EH (cell line): Measurements from ENCODE around the gene UPK3A.
"Not testable (repeated sequence)": the region's sequence is repeated elsewhere in the genome, so short reads cannot be mapped to it uniquely, and the experiment has no call there.

Source experiments
- DNase-seq: peaks from one replicate; pipeline ENCODE4 v3.0.0-alpha.2; 2015; ENCODE audit warnings: low read depth

Gene UPK3A

GRCh38 chr22:45281010-45281409 lies 3.7 kb upstream of the UPK3A start:
- DNase-seq, result no peak

DNA sequence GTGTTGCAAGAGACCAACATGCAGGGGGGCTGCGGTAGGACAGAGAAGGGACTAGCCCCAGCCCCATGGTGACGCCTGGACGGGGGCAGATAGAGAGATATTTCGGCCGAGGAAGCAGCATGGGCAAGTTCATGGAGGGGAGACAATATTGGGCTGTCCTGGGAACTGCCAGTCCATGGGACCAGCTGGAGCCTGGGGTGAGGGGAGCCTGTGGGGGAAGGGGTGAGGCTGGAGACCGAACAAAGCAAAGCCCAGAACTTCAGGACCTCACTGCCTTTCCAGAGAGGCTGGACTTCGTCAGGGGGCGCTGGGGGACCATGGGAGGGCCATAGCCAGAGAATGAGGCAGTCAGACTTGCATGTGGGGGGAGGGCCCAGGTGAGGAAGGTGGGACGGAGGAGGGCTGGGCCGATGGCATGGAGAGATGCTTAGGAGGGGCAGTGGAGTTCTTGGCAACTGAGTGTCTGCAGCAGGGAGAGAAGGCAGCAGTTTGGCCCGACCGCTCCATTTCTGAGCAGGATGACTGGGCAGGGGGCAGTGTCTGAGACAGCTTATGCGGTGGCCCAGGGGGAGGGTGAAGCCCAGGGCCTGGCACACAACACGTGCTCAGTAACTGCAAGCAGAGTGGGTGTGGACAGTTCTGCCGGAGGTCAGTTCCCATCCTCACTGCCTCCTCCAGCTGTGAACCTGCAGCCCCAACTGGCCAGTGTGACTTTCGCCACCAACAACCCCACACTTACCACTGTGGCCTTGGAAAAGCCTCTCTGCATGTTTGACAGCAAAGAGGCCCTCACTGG lies 712 bp downstream of the UPK3A start:
- no peak for DNase-seq

GRCh38 chr22:45286854-45287551 lies 2.3 kb downstream of the UPK3A start:
- DNase-seq, result no peak

DNA sequence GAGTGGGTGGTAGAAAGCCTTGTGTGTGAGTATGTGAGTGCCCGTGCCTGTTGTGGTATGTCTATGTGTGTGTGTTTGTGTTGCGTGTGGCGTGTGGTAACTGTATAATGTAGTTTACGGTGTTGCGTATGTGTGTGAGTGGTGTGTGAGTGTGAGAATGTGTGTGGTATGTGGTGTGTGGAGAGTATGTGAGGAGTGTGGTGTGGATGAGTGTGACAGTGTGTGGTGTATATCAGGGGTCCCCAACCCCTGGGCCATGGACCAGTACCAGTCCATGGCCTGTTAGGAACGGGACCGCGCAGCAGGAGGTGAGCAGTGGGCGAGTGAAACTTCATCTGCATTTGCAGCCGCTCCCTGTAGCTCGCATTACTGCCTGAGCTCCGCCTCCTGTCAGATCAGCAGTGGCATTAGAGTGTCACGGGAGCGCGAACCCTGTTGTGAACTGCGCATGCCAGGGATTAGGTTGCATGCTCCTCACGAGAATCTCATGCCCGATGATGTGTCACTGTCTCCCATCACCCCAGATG lies 5.7 kb downstream of the UPK3A start:
- DNase-seq, result peak; percentile 90

GRCh38 chr22:45291061-45291930 lies 6.5 kb downstream of the UPK3A start:
- no peak for DNase-seq

- no peak for DNase-seq
Measured at GRCh38 chr22:45291931-45292290, 7.2 kb downstream of the UPK3A start.

GRCh38 chr22:45292731-45293442 lies 8.1 kb downstream of the UPK3A start:
- DNase-seq, result no peak

DNA sequence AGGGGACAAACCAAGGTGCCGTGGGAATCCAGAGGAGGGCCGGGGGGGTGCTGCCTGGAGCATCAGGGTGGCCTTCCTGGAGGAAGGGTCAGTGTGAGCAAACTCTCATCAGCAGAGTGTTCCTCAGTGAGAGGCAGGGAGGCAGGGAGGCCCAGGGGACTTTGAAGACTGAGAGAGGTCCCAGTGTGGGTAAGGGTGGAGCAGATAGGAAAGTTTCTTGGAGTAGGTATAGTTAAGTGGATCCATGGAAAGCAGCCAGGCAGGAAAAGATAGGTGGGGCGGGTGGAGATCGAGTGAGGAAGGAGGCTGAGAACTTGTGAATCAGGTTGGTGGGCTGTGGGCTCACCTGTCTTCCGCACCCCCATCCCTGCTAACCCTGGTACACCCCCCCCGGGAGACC lies 9.3 kb downstream of the UPK3A start:
- no peak for DNase-seq

- not testable (repeated sequence) for DNase-seq
Measured at GRCh38 chr22:45295004-45295403, 10.3 kb downstream of the UPK3A start.

- no peak for DNase-seq
Measured at GRCh38 chr22:45295492-45295891, 10.7 kb downstream of the UPK3A start.

DNA sequence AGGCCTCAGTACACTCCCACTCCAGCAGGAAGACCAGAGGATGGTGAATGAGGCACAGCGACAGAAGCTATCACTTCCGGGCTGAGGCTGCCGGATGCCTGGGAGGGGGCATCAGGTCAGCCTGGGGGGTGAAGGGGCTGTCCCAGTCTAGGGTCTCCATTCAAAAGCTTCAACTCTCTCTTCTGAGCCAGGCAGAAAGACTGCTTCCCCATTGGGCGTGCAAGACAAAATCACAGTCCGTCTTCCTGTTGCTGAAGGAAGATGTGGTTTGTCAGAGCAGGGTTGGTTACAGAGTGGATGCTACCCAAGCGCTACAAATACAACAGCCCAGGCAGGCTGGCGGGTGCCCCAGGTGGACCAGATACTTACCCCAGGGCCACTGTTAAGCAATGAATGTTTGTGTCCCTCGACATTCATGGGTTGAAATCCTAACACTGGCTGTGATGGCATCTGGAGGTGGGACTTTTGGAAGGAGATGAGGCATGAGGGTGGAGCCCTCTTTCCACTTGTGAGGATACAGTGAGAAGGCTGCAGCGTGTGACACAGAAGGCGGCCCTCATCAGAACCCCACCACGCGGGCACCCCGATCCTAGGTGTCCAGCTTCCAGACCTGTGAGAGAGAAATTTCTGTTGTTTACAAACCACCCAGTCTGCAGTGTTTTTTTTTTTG lies 12.0 kb downstream of the UPK3A start:
- DNase-seq, result no peak

GRCh38 chr22:45298934-45299505 lies 14.3 kb downstream of the UPK3A start:
- no peak for DNase-seq

DNA sequence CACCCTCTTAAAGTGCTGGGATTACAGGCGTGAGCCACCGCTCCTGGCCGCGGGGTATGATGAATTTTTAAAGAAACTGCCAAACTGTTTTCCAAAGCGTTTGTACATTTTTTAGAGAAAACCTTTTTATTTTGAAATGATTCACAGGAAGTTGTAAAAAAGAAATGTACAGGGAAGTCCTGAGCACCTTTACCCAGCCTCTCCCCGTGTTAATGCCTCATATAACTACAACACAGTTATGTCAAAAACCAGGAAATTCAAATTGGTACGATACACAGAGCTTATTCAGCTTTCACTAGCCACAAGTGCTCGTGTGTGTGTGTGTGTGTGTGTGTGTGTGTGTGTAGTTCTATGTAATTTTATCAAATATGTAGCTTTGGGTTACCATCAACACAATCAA lies 18.0 kb downstream of the UPK3A start:
- DNase-seq, result no peak

DNA sequence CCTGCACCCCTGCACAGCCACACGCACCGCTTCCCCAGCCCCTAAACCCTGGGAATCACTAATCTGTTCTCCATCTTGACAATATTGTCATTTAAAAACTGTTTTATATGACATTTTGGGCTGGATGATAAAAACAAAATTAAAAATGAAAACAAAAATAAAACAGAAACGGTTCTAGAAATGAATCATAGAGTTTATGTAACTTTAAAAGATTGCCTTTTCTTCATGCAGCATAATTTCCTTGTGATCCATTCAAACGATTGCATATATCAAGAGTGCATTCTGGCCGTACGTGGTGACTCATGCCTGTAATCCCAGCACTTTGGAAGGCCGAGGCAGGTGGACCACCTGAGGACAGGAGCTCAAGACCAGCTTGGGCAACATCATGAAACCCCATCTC lies 18.4 kb downstream of the UPK3A start:
- no peak for DNase-seq

- DNase-seq, result peak; percentile 29
Measured at GRCh38 chr22:45304971-45305370, 20.2 kb downstream of the UPK3A start.

DNA sequence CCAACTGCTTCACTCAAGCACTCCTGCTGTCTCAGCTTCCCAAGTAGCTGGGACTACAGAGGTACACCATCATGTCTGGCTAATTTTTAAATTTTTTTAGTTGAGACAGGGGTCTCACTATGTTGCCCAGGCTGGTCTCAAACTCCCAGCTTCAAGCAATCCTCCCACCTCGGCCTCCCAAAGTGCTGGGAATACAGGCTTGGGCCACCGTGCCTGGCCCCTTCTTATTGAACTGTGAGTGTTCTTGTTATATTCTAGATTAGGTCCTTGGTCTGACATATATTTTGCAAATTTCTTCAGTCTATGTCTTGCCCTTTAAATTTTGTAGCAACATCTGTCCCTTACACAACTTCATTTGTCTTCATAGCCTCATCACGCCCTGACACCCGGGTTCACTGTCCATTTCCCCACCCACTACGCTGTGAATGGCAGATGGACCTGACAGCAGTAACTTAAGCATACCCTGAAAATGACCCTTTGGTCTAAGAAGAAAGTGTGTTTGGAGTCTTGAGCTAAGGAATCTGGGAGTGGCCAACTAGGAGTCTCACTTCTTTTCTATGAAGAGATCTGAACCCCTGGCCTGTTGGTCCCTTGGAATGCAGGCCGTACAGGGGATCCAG lies 20.8 kb downstream of the UPK3A start:
- no peak for DNase-seq

DNA sequence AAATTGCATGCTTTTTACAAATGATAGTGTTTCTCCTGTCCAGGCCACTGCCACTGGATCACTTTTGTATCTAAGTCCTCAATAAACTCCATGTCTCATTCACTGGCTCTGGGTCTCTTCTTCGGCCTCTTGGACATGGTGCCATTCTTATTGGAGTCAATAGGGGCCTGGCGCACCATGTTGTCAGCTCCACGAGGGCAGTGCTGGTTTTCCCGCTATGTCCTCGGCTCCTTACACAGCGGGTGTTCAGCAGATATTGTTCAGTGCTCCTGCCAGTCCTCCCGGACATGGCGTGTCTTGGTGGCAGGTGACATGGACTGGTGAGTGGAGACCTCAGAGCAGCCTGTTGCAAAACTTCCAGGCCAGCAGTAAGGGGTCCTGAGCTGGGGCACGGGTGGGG lies 21.4 kb downstream of the UPK3A start:
- no peak for DNase-seq

GRCh38 chr22:45308391-45308956 lies 23.7 kb downstream of the UPK3A start:
- no peak for DNase-seq

DNA sequence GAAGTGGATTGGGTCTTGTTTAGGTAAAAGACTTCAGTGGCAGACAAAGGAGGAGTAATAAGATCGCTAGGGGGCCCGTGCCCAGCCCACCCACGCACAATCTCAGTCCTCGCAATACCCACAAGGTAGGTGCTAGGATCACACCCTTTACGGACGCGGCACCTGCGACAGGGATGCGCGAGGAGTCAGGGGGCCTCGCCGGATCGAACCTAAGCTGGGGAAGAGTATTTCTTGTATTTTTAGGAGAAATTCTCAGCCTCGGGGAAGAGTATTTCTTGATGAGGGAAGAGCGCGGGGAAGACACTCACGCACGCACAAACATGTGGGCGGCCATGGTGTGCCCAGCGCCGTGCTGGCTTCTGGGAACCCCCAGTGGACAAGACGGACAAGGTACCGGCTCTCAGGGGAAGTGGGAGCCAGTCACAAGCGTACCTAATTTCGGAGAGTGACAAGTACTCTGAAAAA lies 24.2 kb downstream of the UPK3A start:
- DNase-seq, result no peak
